Retinal pigment epithelial cell (primary cell): ENCODE results near the gene DGCR2.

Source experiments
- DNase-seq: peaks from one replicate; pipeline ENCODE4 v3.0.0-alpha.2; 2010; ENCODE audit warnings: low read depth
- H3K4me3 ChIP-seq: 2 replicates; pipeline ENCODE4 v1.5.1; 2011; ENCODE audit warnings: mild to moderate bottlenecking, low read length, control low read depth, moderate library complexity
- CTCF ChIP-seq: conservative IDR thresholded peaks from 2 replicates; pipeline ENCODE4 v1.5.1; 2011; ENCODE audit warnings: low read depth, low read length, control low read depth, inconsistent platforms

DGCR2 gene

GRCh38 chr22:19062139-19062942 lies 59.9 kb downstream of the DGCR2 start:
- no peak for TF ChIP-seq CTCF
- no peak overlapping the region for H3K4me3 ChIP-seq
- no peak for DNase-seq

GRCh38 chr22:19061471-19062138 lies 60.6 kb downstream of the DGCR2 start:
- DNase-seq = no peak
- TF ChIP-seq CTCF = no peak
- H3K4me3 ChIP-seq = no peak overlapping the region

GRCh38 chr22:19060356-19061009 lies 61.7 kb downstream of the DGCR2 start:
- no peak overlapping the region for H3K4me3 ChIP-seq
- TF ChIP-seq CTCF = no peak
- no peak for DNase-seq

- no peak for DNase-seq
- no peak overlapping the region for H3K4me3 ChIP-seq
- TF ChIP-seq CTCF = no peak
Observed at GRCh38 chr22:19059481-19060278, 62.5 kb downstream of the DGCR2 start.

- no peak overlapping the region for H3K4me3 ChIP-seq
- no peak for TF ChIP-seq CTCF
- no peak for DNase-seq
Observed at GRCh38 chr22:19058713-19059451, 63.3 kb downstream of the DGCR2 start.

GRCh38 chr22:19057999-19058491 lies 64.2 kb downstream of the DGCR2 start:
- H3K4me3 ChIP-seq = no peak overlapping the region
- TF ChIP-seq CTCF = no peak
- DNase-seq = no peak
